ENCODE data around the gene SYNJ2. TPM values are rescaled to one million over a fixed set of nuclear protein-coding genes. Genes with fewer than 3 reads are reported as not detected.

Gene SYNJ2
- total RNA-seq, 1 experiment from 2014 or later = 45.0 TPM

DNA sequence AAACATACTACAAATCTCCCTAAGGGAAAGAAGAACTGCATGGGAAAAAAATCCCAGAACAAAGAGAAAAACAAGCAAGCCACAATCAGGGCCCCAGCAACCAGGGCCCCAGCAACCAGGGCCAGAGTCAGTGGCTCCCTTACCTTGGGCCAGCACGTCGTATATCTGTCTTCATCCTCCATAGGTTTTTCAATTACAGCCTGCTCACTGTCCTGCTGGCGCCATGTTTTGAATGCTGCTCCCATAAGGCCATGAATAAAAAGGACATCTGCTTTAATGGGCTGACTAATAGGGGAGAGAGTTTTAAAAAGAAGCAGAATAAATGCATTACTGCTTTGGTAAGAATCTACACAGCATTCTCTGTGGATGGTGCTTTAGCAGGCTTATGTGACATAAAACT lies 137.2 kb downstream of the SYNJ2 start:
- peaks cover 10% of the 10 kb centered on the region for H3K36me3 Mint-ChIP-seq (ENCODE audit: insufficient read depth, unreplicated experiment)
- H3K9me3 Mint-ChIP-seq (ENCODE audit: unreplicated experiment) = no peaks in the 10 kb centered on the region
- POLR2A ChIA-PET = no interaction called here
- DNase-seq = no peak
- H3K27me3 Mint-ChIP-seq (ENCODE audit: insufficient read depth, unreplicated experiment) = no peaks in the 10 kb centered on the region
- no peak overlapping the region for H3K4me3 Mint-ChIP-seq (ENCODE audit: unreplicated experiment)
- BruUV-seq (replicated peaks) = no TSS peak
- Histone ChIP-seq H3K36me3 (ENCODE audit: control insufficient read depth, insufficient read depth, low read length) (no peaks in the 10 kb centered on the region), H3K9me3 (no peaks in the 10 kb centered on the region), H3K4me3 (ENCODE audit: low read depth, low read length) (no peak overlapping the region), H3K4me1 (peaks cover 13% of the 10 kb centered on the region), H3K27me3 (replicated peaks; ENCODE audit: control insufficient read depth, insufficient read depth, low read length) (no peaks in the 10 kb centered on the region)
- H3K27ac Mint-ChIP-seq (ENCODE audit: unreplicated experiment) = no peak overlapping the region
- H3K4me1 Mint-ChIP-seq (ENCODE audit: low read depth, unreplicated experiment) = peaks cover 6% of the 10 kb centered on the region
- CTCF ChIA-PET = no interaction called here
- TF ChIP-seq, protein P1, sequence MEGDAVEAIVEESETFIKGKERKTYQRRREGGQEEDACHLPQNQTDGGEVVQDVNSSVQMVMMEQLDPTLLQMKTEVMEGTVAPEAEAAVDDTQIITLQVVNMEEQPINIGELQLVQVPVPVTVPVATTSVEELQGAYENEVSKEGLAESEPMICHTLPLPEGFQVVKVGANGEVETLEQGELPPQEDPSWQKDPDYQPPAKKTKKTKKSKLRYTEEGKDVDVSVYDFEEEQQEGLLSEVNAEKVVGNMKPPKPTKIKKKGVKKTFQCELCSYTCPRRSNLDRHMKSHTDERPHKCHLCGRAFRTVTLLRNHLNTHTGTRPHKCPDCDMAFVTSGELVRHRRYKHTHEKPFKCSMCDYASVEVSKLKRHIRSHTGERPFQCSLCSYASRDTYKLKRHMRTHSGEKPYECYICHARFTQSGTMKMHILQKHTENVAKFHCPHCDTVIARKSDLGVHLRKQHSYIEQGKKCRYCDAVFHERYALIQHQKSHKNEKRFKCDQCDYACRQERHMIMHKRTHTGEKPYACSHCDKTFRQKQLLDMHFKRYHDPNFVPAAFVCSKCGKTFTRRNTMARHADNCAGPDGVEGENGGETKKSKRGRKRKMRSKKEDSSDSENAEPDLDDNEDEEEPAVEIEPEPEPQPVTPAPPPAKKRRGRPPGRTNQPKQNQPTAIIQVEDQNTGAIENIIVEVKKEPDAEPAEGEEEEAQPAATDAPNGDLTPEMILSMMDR (IDR thresholded peaks at IDR 0.05; ENCODE audit: insufficient read depth in 1 of 2, low read depth in 1 of 2, low read length in 1 of 2, severe bottlenecking in 1 of 2, unreplicated experiment in 1 of 2) = no peak
- intact Hi-C loops (cut with micrococcal nuclease; ENCODE audit: unreplicated experiment) = no loop called here

DNA sequence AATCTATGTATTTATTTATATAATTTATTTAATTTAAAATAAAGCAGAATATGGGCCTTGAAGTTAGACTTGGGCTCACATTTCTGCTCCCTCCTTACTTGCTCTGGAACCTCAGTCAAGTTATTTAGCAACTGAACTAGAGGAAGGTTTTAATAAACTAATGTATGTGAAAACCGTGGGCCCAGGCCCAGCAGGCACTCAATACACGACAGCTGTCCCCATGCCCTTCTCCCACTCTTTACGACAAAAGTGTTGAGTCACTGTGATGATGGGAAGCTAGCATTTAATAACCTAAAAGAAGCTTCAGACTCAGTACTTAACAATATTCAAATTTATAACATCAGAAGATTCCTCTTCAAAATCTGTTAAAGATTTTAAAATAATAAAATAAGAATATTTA lies 139.7 kb downstream of the SYNJ2 start:
- BruUV-seq (replicated peaks) = no TSS peak
- no peaks in the 10 kb centered on the region for H3K36me3 ChIP-seq (ENCODE audit: control insufficient read depth, insufficient read depth, low read length)
- no peak for DNase-seq
- no peaks in the 10 kb centered on the region for H3K27me3 ChIP-seq (replicated peaks; ENCODE audit: control insufficient read depth, insufficient read depth, low read length)
- H3K27ac Mint-ChIP-seq (ENCODE audit: unreplicated experiment) = no peak overlapping the region
- no peaks in the 10 kb centered on the region for H3K9me3 Mint-ChIP-seq (ENCODE audit: unreplicated experiment)
- CTCF ChIA-PET = no interaction called here
- peaks cover 6% of the 10 kb centered on the region for H3K4me1 Mint-ChIP-seq (ENCODE audit: low read depth, unreplicated experiment)
- H3K27me3 Mint-ChIP-seq (ENCODE audit: insufficient read depth, unreplicated experiment) = no peaks in the 10 kb centered on the region
- H3K4me1 ChIP-seq = peaks cover 13% of the 10 kb centered on the region
- TF ChIP-seq, protein P1 (IDR thresholded peaks at IDR 0.05; ENCODE audit: insufficient read depth in 1 of 2, low read depth in 1 of 2, low read length in 1 of 2, severe bottlenecking in 1 of 2, unreplicated experiment in 1 of 2) = no peak
- no peaks in the 10 kb centered on the region for H3K9me3 ChIP-seq
- intact Hi-C loops (cut with micrococcal nuclease; ENCODE audit: unreplicated experiment) = no loop called here
- peaks cover under 1% of the 10 kb centered on the region for H3K36me3 Mint-ChIP-seq (ENCODE audit: insufficient read depth, unreplicated experiment)
- POLR2A ChIA-PET = no interaction called here
- no peak overlapping the region for H3K4me3 Mint-ChIP-seq (ENCODE audit: unreplicated experiment)
- H3K4me3 ChIP-seq (ENCODE audit: low read depth, low read length) = no peak overlapping the region

DNA sequence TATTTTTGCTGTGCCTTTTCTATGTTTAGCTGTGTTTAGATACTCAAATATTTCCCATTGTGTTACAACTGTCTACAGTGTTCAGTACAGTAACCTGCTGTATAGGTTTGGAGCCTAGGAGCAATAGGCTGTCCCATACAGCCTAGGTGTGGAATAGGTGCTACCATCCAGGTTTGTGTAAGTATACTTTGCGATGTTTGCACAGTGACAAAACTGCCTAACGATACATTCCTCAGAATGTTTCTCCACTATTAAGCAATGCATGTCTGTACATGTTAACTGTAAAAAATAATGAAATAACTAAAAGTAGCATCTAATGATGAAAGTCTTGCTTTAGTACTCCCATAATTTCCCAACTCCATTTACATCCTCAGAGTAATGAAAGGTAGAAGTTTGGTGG lies 140.4 kb downstream of the SYNJ2 start:
- ChIA-PET CTCF (no interaction called here), POLR2A (no interaction called here)
- Histone ChIP-seq H3K36me3 (ENCODE audit: control insufficient read depth, insufficient read depth, low read length) (no peaks in the 10 kb centered on the region), H3K9me3 (no peaks in the 10 kb centered on the region), H3K4me1 (peaks cover 13% of the 10 kb centered on the region), H3K27me3 (replicated peaks; ENCODE audit: control insufficient read depth, insufficient read depth, low read length) (no peaks in the 10 kb centered on the region), H3K4me3 (ENCODE audit: low read depth, low read length) (no peak overlapping the region)
- DNase-seq = peak; percentile 64 to 68
- TF ChIP-seq, protein P1 (IDR thresholded peaks at IDR 0.05; ENCODE audit: insufficient read depth in 1 of 2, low read depth in 1 of 2, low read length in 1 of 2, severe bottlenecking in 1 of 2, unreplicated experiment in 1 of 2) = no peak
- no peaks in the 10 kb centered on the region for H3K36me3 Mint-ChIP-seq (ENCODE audit: insufficient read depth, unreplicated experiment)
- intact Hi-C loops (cut with micrococcal nuclease; ENCODE audit: unreplicated experiment) = no loop called here
- H3K27me3 Mint-ChIP-seq (ENCODE audit: insufficient read depth, unreplicated experiment) = no peaks in the 10 kb centered on the region
- no peaks in the 10 kb centered on the region for H3K9me3 Mint-ChIP-seq (ENCODE audit: unreplicated experiment)
- no TSS peak for BruUV-seq (replicated peaks)
- peaks cover 6% of the 10 kb centered on the region for H3K4me1 Mint-ChIP-seq (ENCODE audit: low read depth, unreplicated experiment)
- no peak overlapping the region for H3K4me3 Mint-ChIP-seq (ENCODE audit: unreplicated experiment)
- no peak overlapping the region for H3K27ac Mint-ChIP-seq (ENCODE audit: unreplicated experiment)
